Tibial nerve (tissue), 4 donors: Measurements from ENCODE around the gene ANXA2.

Experiments
- CTCF ChIP-seq, 5 experiments: fragments of 200-600 bp in 3 of 5; fragments of 450-650 bp in 2 of 5; sonication (generic) in 3 of 5; IDR thresholded peaks; one replicate each; pipeline ENCODE4 v1.5.1; 2016 to 2019; ENCODE audit warnings: antibody characterized with exemption in 5 of 5, mild to moderate bottlenecking in 3 of 5, moderate library complexity in 2 of 5
- EP300 ChIP-seq, 2 donors: sonication (generic); formaldehyde crosslinking; IDR thresholded peaks; one replicate each; pipeline ENCODE4 v1.6.1; 2017; ENCODE audit warnings: antibody characterized with exemption in 2 of 2, mild to moderate bottlenecking in 1 of 2
- POLR2A ChIP-seq, 2 donors: fragments of 450-650 bp; IDR thresholded peaks; one replicate each; pipeline ENCODE4 v1.6.1; 2017; ENCODE audit warnings: antibody characterized with exemption in 2 of 2, mild to moderate bottlenecking in 2 of 2, moderate library complexity in 2 of 2

- TF ChIP-seq CTCF (IDR thresholded peaks at IDR 0.05): no peak
- TF ChIP-seq POLR2A (IDR thresholded peaks at IDR 0.05): no peak
- no peak for TF ChIP-seq EP300 (IDR thresholded peaks at IDR 0.05)
Observed at GRCh38 chr15:60343221-60343970, 54.4 kb downstream of the ANXA2 start.
